Glomerular visceral epithelial cell (primary cell): ENCODE results near the gene RETREG1.
"Not testable (repeated sequence)": the region's sequence is repeated elsewhere in the genome, so short reads cannot be mapped to it uniquely, and the experiment has no call there.

Source experiments
- DNase-seq: peaks from one replicate; pipeline ENCODE4 v3.0.0-alpha.2; 2016; ENCODE audit errors: extremely low spot score

RETREG1 gene, protein sequence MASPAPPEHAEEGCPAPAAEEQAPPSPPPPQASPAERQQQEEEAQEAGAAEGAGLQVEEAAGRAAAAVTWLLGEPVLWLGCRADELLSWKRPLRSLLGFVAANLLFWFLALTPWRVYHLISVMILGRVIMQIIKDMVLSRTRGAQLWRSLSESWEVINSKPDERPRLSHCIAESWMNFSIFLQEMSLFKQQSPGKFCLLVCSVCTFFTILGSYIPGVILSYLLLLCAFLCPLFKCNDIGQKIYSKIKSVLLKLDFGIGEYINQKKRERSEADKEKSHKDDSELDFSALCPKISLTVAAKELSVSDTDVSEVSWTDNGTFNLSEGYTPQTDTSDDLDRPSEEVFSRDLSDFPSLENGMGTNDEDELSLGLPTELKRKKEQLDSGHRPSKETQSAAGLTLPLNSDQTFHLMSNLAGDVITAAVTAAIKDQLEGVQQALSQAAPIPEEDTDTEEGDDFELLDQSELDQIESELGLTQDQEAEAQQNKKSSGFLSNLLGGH

GRCh38 chr5:16616536-16617273 lies at the start of gene RETREG1:
TSS of gene RETREG1 (minus strand) at chr5:16616997. CDS start at chr5:16616971, 26 bp downstream.
- DNase-seq, result peak; percentile 66

DNA sequence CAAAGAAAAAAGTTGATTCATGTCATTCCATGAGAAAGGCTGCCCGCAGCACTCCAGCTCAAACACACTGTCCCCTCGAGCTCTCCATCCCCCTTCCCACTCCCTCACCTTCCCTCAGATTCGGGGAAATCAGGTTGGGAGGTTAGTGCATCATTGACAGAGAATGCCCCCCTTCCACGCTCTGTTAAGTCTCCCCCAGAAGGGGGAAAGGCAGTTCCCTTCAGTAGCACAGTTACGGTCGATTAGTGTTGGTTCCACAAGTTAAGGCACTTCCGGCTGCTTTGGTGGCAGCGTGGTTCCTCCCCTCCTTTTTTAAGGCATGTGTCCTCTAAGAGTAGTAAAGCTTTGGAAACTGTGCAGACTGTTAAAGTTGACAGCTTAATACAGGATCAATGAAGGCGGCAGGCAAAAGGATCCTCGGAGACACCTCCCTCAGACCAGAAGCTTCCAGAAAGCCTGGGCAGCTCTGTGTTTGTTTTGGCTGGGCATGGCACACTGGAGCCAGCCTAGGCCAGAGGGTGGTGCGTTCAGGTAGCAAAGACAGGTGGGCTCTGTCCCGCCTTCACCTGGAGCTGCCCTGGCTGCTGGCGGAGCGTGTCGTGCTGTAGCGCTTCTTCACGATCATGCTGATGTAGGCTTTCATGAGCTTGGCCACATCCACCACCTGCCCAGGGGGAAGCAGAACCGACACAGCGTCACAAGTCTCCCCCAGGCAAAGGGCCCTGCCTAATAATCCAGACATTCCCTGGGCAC lies 49.5 kb upstream of the RETREG1 start:
- peak; percentile 29 for DNase-seq

DNA sequence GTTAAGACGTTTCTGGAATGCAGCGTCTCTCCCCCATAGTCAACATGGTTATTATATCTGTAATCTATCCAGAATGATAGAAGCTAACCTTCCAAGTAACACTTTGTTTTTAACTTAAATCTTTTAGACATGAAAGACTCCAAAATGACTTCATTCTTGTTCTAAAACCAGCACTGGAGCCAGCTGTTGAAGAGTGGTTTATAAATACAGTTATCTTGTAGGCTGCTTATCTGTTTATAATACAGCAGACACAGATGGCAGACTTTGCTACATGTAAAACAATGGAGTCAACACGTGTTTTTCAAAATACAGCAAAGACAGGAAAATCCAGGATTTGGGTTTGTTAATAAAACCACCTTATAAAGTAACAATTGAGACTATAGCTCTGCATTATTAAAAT lies 48.8 kb upstream of the RETREG1 start:
- DNase-seq, result no peak

GRCh38 chr5:16664368-16664767 lies 47.6 kb upstream of the RETREG1 start:
- no peak for DNase-seq

- no peak for DNase-seq
These were observed 47.0 kb upstream of the RETREG1 start for GRCh38 chr5:16663840-16664239.

- no peak for DNase-seq
These were observed 44.9 kb upstream of the RETREG1 start for GRCh38 chr5:16661713-16662112.

DNA sequence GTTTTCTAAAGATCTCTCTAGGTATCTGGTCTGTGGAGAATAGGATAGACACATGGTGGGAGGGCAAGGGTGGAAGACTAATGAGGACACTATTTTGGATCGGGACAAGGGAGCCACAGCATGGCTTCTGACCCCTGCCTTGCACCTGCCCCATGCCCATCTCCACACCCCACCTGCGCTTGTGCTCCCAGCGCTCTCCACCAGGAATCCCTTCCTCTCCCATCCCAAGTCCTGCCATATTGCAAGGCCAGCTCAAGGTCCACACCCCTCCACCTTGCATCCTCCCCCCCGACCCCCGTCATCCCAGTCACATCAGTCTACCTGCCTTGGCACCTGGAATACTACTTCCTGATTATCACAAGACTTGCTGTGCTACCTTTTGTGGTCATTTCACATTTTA lies 44.2 kb upstream of the RETREG1 start:
- DNase-seq, result no peak

GRCh38 chr5:16659536-16659935 lies 42.7 kb upstream of the RETREG1 start:
- no peak for DNase-seq

DNA sequence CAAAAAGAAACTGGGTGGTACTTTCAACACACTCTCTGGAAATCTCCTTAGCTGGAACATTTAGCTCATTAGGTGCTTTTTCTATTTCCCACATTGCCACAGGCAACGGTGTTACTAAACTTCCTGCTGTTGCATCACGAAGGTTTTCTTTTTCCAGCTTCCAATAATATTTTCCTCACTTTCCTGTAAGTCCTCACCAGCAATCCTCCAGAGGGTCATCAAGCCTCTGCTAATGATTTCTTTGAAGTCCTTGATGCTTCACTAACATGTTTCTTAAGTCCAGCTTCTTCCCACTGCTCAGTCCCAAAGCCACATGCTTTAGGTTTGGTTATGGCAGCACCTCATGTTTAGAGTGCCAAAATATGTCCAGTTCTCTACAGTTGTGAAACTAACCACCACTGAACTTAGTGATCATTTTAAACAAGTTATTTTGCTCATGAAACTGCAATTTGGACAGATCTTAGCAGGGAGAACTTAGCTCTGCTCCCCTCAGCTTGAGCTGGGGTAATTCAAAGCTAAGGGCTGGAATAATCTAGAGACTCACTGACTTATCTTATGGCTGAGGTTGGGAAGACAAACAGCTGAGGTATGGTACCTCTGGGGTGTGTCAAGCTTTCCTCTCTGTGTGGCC lies 39.9 kb upstream of the RETREG1 start:
- no peak for DNase-seq

- no peak for DNase-seq
These were observed 38.0 kb upstream of the RETREG1 start for GRCh38 chr5:16654647-16655334.

DNA sequence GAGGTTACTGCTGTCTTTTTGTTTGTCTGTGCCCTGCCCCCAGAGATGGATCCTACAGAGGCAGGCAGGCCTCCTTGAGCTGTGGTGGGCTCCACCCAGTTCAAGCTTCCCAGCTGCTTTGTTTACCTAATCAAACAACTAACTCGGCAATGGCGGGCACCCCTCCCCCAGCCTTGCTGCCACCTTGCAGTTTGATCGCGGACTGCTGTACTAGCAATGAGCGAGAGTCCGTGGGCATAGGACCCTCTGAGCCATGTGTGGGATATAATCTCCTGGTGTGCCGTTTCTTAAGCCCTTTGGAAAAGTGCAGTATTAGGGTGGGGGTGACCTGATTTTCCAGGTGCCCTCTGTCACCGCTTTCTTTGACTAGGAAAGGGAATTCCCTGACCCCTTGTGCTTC lies 31.9 kb upstream of the RETREG1 start:
- DNase-seq, result not testable (repeated sequence)

GRCh38 chr5:16644301-16644889 lies 27.6 kb upstream of the RETREG1 start:
- DNase-seq, result no peak

DNA sequence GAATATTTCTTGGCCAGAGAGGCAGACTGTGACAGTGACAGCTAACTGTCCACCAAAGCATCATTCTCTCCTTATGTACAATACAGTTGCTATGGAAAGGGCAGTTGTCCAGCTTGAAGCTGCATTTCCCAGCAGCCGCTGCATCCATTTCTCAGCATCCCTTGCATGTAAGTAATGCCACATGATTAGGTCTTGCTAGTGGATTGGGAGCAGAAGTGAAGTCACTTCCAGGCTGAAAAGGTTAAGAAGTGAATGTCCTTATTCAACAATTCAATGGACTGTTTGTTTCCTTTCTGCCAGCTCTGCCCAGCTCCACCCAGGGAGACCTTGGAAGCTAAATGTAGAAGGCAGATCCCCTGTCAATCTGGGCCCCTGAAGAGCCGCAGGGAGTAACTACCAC lies 26.1 kb upstream of the RETREG1 start:
- no peak for DNase-seq

- no peak for DNase-seq
These were observed 22.4 kb upstream of the RETREG1 start for GRCh38 chr5:16639206-16639605.

- DNase-seq, result no peak
These were observed 11.6 kb upstream of the RETREG1 start for GRCh38 chr5:16628376-16628775.

- DNase-seq, result no peak
These were observed 10.0 kb upstream of the RETREG1 start for GRCh38 chr5:16626696-16627264.

DNA sequence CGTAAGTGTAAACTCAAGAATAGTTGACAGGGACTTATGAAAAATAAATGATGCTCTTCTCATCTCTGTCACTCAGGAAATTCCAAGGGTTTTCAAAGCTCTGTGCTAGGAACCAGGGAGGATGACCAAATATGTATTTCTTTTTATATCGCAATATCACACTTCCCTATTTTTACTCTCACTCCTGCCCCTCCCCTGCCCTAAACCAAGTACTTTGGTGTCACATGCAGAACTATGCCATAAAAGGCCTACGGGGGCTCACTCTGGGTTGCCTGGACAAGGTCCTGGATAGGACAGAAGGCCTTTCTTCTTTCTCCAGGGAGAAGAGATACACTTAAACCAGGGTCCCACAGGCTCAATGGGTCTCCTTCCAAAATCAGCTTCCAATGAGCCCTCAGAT lies 8.3 kb upstream of the RETREG1 start:
- no peak for DNase-seq

DNA sequence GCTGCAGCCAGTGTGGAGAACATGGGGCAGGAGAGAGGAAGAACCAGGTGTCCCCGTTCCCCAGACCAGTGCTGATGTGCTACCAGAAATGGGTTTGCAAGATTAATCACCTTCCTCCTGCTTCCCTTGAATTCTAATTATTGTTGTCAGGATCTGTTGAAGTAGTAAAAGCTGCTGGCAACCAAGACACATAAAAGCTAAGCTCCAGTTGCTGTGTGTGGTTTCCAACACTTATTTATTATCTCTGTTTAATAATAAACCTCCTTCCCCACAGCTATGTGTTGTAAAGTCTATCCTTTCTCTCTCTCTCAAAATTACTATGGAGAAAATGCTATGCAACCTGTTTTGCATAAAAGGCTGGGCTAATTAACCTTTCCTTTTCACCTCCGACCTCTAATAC lies 2.3 kb upstream of the RETREG1 start:
- DNase-seq, result no peak

GRCh38 chr5:16618138-16618897 lies 1.5 kb upstream of the RETREG1 start:
- DNase-seq, result no peak
